Jurkat, Clone E6-1 (cell line): ENCODE results near the gene CR2.
"Not testable (repeated sequence)": the region's sequence is repeated elsewhere in the genome, so short reads cannot be mapped to it uniquely, and the experiment has no call there.

Experiments used
- DNase-seq: peaks from one replicate; pipeline ENCODE4 v3.0.0-alpha.2; 2011; ENCODE audit warnings: low read depth, low spot score
- H3K4me3 ChIP-seq: 2 replicates; pipeline ENCODE4 v1.5.1; 2011; ENCODE audit warnings: mild to moderate bottlenecking, low read length, control low read depth, moderate library complexity

Gene CR2

DNA sequence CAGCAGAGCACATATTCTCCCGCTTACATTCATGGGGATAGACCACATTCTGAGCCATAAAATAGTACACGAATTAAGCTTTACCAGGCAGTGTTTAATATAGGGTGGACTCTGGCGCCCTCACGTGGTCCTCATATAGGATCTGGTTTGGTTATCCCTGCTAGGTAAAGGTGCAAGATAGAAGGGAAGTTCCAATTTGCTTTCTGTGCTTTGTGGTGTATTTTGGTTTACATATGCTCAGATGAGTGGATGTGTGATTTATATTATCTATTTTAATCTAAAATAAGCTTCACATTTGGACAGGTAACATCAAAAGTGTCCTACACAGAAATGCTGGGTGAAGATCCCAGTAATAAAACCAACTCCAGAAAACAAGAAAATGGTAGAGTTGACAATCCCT lies 45.4 kb downstream of the CR2 start:
- DNase-seq: peak; percentile 72
- H3K4me3 ChIP-seq: no peak overlapping the region

DNA sequence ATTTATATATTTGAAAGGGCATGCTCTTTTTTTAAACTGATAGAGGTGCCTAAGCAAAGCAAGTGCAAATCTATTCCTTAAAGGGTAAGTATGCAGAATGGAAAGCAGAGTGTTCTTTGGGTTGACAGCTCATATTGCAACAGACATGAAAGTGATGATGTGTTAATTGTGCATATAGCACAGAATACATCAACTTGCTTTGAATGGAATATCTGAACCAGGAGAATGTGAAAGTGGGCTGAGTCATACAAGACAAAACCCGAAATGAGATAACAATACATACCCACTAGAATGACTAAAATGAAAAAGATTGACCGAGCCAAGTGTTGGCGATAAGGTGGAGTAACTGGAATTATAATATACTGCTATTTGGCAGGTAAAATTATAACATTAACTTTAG lies 46.2 kb downstream of the CR2 start:
- no peak overlapping the region for H3K4me3 ChIP-seq
- DNase-seq: no peak

DNA sequence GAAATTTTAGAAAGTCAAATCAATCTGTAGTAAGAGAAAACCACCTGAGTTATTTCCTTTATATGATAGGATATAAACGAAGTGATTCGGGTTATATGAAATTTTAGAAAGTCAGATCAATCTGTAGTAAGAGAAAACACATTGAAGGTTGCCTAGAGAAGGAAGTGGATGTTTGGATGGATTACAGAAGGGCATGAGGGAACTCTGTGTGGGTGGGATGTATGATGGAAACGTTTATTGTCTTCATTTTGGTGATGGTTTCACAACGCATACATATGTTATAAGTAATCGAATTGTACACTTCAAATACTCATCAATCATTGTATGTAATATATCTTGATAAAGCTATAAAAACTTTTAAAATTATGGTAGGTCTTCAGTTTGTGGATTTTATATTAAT lies 46.9 kb downstream of the CR2 start:
- DNase-seq: no peak
- no peak overlapping the region for H3K4me3 ChIP-seq

DNA sequence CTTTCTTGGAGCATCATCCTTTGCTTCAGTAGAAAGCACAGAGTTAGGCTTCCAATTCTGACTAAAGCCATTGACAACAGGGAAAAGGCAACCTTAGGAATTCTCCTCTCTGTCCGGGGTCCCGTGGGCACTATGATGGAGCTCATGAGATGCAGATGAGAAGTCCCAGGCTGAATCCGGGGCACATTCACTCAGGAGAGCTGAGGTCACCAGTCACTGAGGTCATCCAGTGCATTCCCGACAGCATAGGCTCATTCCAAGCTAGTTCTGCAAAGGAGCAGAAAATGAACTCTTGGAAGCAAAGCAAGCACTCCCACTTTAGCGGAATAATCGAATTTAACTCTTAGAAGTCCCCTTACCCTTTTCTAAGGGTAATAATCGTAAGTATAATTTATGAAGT lies 48.6 kb downstream of the CR2 start:
- H3K4me3 ChIP-seq: no peak overlapping the region

DNA sequence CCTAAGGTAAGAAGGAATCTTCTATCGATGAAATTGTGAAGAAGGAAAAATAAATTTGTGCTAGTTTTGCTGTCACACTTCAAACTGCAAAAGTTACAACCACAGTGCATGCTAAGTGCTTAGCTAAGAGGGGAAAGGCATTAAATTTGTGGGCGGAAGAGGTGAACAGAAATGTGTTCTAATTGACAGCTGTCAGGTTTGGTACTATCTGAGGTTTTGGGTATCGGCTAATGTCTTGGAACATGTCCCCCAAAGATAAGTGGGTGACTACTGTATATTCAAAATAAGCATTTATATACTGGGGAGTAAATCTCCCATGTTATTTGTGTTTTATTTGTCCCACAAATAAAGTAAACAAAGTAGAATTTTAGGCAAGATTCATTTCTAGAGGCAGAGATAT lies 49.8 kb downstream of the CR2 start:
- no peak for DNase-seq
- H3K4me3 ChIP-seq: no peak overlapping the region

More for the DNA sequence above, 48.6 kb downstream of the CR2 start:
- DNase-seq: no peak

GRCh38 chr1:207504438-207504837 lies 50.3 kb downstream of the CR2 start:
- H3K4me3 ChIP-seq: no peak overlapping the region
- no peak for DNase-seq

DNA sequence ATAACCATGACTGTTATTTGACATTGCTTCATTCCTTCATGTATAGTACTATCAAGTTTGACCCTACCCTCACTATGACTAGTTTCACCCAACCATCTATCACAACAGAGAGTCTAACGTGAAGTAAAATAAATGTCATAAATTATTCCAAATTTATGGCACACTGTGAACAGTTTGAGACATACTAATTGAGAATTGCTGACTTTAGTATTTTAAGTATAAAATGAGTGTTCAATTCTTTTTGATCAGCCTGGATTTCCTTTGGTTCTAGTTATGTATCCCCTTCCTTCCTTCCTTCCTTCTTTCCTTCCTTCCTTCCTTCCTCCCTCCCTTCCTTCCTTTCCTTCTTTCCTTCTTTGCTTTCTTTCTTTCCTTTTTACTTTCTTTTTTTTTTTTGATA lies 56.3 kb downstream of the CR2 start:
- H3K4me3 ChIP-seq: no peak overlapping the region
- DNase-seq: no peak

- DNase-seq: no peak
- H3K4me3 ChIP-seq: no peak overlapping the region
Measured at GRCh38 chr1:207514890-207515289, 60.8 kb downstream of the CR2 start.

DNA sequence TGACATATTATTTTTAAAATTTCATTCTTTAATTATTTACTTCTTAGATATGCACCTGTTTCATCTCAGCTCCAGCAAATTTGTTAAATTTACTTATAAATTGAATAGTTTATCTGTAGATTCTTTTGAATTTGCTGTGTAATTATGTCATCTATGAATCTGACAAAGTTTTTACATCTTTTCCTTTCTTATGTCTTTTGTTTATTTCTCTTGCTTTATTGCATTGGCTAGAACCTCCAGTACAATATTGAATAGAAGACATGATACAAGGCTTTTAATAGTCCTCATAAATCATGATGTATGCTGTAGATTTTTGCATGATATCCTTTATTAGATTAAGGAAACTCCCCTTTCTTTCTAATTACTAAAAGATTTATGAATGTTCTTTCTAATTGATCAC lies 62.6 kb downstream of the CR2 start:
- DNase-seq: no peak
- H3K4me3 ChIP-seq: no peak overlapping the region

DNA sequence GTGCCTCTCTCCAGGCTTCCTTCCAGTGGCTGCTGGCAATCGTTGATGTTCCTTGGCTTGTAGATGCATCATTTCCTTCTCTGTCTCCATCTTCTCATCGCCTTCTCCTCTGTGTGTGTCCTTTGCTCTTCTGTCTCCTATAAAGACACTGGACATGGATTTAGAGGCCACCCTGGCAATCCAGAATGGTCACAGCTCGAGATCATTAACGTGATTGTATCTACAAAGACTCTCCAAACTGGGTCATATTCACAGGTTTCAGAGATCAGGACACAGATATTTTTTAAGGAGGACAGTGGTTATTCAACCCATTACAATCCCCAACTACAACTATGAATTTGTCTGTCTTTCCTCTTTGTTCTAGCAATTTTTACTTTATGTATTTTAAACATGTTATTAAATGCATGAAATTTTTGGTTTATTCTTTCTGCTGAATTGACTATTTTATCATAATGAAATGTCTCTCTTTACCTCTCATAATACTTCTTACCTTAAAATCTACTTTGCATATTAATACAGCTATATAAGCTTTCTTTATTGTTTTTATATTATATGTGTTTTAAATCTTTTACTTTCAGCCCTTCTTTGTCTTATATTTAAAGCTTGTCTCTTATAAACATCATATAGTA lies 64.6 kb downstream of the CR2 start:
- DNase-seq: no peak
- no peak overlapping the region for H3K4me3 ChIP-seq

GRCh38 chr1:207519505-207520399 lies 65.6 kb downstream of the CR2 start:
- no peak overlapping the region for H3K4me3 ChIP-seq
- DNase-seq: no peak

DNA sequence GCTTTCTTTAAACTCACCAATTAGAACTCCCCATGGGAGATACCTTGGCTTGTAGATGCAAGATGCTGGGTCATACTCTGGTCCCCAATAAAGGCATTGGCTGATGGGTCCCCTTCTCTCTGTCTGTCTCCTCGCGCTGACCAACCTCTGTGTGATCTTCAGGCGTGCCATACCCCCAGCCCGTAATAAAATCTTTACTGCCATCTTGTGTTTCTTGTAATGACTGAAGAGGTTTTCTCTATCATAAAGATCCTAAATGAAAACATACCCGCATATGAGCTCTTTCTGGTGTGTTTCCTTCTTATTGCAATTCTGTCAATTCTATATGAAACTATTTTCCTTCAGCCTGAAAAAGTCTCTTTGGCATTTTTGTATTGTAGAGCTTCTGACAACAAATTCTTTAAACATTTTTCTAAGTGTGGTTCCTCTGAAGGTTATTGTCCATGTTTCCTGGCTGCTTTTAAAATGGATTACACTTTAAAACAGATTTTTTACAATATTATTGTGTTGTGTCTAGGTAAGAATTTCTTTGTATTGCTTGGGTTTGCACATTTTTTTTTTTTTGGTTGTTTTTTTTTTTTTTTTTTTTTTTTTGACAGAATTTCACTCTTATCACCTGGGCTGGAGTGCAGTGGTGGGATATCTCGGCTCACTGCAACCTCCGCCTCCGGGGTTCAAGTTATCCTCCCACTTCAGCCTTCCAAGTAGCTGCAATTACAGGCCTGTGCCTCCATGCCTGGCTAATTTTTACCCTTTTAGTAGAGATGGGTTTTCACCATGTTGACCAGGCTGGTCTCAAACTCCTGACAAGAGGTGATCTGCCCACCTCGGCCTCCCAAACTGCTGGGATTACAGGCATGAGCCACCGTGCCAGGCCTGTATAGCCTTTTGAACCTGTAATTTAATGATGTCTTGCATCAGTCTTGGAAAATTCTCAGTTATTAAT lies 66.5 kb downstream of the CR2 start:
- not testable (repeated sequence) for DNase-seq, H3K4me3 ChIP-seq

- DNase-seq, H3K4me3 ChIP-seq: not testable (repeated sequence)
Measured at GRCh38 chr1:207525239-207525638, 71.1 kb downstream of the CR2 start.

GRCh38 chr1:207528401-207528800 lies 74.3 kb downstream of the CR2 start:
- not testable (repeated sequence) for DNase-seq, H3K4me3 ChIP-seq

GRCh38 chr1:207536263-207536662 lies 82.1 kb downstream of the CR2 start:
- not testable (repeated sequence) for H3K4me3 ChIP-seq, DNase-seq
